HG02610 (cell line): ENCODE data around the gene C1orf159.
A peak's percentile ranks its signal among the peaks of the same experiment; 100 is the strongest.
"Not testable (repeated sequence)": the region's sequence is repeated elsewhere in the genome, so short reads cannot be mapped to it uniquely, and the experiment has no call there.

Experiments
- ATAC-seq: cut with Tn5 transposase; IDR thresholded peaks from one replicate; pipeline ENCODE4 v1.9.1; 2021; ENCODE audit warnings: mild to moderate bottlenecking, moderate library complexity; ENCODE audit not compliant: unreplicated experiment

The C1orf159 gene

DNA sequence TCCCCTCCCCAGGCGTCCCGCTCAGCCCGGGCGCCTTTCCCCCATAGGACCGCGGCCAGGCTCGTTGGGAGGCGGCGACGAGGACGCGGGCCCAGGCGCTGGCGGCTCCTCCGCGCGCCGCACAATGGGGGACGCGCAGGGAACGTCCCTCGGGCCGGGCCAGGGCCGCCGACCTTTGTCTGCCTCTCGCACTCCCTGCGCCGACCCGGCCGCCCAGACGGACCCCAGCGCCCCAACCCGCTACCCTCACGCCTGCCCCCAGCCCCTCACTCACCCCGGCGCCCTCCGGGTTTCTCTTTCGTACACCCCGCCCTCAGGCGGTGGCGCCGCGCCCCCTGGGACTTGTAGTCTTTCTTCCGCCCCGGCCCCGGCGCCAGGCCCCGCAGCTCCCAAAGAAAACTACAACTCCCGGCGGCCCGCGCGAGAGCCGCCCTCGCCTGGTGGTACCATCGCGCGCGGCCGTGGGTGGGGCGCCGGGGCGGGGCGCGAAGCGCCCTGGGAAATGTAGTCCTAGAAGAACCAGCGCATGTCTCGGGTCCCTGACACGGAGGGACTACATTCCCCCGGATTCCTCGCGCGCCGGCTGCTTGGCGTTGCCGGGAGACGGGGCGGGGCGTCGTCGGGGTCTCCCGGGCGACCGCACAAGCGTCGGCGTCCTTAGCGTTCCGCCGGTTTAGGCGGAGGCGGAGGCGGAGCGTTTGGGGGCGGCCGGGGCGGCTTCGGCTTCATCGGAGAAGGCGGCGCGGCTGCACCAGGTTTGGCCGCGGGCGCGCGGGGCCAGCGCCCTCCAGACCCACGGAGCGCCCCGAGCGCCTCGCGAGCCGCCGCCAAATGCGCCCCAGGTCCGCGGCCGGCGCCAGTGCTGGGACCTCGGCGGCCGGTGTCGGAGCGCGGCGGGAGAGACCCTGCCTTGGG, at the start of gene C1orf159:
Gene C1orf159 (minus strand): TSS at position 304 of the 915 bp plus-strand sequence. CDS start 24,546 bp downstream, outside the sequence.
- peak; percentile 86 for ATAC-seq

DNA sequence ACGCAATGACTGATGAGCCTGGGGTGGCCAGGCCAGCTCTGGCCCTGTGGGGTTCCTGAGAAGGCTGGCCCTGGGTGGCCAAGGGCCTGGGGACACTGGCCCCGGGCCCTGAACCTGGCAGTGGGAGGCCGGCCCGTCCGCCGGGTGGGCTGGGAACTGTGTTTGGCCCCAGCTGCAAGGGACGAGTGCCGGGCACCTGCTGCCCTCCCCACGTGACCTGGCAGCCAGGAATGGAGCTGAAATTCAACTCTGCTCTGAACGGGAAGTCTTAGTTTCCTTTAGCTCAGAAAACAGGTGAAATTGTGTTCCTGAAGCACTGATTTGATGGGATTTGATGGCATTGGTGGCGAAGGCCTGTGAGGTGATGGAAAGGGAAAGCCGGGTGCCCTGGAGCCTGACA, 49.6 kb upstream of the C1orf159 start:
- ATAC-seq, result no peak

DNA sequence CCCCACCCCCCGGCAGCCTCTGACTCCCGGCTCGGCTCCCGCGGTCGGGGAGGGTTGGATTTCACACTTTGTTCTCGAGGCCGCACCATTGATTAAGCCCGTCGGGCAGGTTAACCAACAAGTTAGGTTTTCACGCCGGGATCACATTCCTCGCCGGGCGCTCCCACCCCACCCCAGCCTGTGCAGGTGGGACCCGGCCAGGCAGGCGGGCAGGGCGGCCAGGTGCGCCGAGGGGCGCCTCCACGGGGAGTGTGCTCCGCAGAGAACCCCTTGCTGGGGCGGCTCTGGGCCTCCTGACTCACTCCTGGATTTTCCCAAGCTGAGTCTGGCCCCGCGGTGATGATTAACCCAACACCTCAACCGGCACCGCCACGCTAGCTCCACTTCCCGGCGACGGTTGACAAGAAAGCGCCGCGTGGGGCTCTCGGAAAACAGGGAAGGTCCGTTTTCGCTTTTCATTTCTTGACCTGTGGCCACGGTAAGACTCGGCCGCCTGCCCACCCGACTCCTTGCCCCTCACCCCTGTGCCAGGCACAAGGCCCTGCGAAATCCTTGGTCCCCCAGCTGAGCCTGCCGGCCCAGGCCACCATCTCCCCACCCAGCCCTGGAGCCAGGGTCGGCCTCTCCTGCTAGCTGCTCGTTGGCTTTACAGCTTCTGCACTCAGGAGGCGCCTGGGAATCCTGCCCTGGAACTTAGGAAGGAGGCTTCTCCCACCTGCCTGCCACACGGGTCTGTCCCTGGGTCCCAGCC, 49.0 kb upstream of the C1orf159 start:
- no peak for ATAC-seq

DNA sequence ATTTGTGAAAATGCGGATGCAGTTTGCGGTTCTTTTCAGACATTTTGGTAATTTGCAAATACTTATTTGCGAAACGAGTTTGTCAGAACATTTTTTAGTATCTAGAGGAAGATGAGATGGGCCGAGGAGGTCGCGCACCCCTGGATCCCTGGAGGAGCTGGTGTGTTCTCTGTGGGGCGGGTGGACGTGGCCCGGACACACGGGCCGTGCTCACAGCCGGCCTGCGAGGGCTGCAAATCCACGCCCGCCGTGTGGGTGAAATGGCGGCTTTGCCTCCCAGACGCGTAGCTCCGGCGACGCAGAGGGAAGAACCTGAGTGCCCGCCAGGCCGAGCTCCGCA, 48.4 kb upstream of the C1orf159 start:
- no peak for ATAC-seq

DNA sequence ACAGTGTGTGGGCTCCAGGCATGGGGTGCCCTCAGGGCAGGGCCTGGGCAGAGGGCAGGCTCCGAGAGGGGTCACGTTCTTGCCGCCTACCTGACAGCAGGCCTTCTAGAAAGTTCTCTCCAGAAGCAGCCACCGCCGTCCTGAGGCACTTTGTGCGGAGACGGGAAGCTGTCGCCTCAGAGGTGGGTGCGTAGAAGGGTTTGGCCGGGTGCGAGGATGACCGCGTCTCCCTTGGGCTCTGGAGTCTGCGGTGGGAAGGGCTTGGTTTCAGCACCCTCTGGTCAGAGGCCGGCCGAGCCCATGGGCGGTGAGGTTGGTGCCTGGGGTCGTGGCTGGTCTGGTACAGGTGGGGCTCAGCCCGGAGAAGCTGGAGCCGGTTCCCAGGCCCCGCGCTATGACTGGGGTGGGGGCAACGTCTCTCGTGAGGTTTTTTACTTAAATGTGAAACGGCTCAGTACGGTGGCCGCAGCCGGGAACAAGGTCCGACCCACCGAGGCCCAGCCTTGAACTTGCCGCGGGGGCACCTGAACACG, 47.7 kb upstream of the C1orf159 start:
- no peak for ATAC-seq

DNA sequence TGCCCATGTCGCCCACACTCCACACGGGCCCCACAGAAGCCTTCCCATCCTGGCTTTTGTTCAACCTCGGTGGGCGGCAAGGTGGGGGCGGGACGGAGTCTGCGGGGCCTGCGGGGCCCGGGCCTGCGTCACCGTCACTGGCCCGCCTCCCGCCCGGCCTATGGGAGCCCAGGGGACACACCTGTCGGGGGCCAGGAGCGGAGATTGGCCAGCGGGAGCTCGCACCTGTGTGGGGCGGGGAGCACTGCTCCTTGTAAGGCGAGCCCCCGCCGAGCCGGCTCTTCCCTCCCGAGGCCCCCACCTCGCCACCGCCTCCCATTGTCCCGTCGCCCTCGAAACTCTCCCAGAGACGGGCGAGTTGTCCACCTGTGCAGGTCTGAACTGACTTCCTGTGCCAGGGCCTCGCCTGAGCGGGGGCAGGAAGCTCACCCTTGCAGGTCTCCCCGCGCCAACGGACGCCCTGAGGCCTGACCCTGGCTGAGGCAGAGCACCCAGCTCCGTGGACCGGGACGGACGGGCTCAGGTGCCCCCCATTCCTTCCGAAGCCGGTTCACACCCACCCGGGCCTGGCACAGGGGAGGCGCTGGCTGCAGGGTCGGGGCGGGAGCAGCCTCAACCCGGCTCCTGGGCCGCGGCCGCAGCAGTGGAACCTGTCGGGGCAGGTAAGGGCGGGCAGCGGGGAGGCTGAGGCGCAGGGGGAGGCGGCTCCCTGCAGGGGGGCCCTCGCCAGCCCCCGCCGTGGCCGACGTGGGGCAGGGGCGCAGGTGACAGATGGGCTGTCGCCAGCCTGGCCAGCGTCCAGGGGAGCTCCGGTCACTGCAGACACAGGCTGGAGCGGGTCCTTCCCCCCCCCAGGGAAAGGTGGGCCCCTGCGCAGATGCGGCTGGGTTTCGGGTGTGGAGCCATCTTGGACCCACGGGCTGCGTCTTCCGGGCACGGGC, 47.0 kb upstream of the C1orf159 start:
- no peak for ATAC-seq

DNA sequence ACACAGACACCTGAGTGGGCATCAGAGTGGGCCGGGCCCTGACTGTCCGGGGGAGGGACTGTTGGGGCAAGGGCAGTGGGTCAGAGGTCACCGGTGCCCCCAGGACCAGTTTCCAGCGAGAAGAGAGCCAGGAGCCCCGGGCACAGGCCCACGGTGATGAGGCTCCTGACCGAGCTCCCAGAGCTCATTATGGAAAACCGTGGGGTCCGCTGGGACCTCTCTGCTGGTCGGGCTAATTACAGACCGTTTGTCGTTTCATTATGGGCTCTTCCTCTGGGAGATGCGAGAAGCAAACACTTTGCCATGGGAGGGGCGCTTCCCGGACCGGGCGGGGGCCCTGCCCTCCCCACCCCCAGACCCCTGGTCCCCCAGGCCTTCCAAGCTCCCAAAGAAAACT, 45.8 kb upstream of the C1orf159 start:
- no peak for ATAC-seq

DNA sequence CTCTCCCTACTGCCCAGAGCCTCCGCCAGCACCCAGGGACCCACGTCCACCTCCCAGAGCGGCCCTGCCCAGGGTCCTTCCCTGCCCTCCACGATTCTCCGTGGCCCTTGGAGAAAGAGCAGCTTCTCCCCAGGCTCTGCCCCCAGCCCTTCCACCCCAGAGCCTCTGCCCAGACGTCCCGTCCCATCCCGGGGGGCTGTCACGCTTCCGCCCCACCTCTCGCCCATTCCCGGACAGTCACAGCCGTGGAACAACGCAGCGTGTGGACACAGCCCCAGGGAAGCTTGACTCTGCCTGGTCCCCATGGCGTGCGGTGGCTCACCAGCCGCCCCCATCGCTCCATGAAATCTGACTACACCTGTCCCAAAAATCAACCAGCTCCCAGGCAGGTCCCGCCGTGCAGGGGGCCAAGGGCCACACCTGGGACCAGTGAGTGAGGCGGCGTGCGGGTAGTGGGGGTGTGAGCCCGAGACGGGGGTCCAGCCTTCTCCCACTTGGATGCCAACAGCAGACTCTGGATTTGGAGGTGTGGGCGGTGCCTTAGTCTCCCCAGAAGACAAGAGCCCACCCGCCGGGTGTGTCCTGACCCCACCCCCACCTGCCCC, 45.3 kb upstream of the C1orf159 start:
- no peak for ATAC-seq

DNA sequence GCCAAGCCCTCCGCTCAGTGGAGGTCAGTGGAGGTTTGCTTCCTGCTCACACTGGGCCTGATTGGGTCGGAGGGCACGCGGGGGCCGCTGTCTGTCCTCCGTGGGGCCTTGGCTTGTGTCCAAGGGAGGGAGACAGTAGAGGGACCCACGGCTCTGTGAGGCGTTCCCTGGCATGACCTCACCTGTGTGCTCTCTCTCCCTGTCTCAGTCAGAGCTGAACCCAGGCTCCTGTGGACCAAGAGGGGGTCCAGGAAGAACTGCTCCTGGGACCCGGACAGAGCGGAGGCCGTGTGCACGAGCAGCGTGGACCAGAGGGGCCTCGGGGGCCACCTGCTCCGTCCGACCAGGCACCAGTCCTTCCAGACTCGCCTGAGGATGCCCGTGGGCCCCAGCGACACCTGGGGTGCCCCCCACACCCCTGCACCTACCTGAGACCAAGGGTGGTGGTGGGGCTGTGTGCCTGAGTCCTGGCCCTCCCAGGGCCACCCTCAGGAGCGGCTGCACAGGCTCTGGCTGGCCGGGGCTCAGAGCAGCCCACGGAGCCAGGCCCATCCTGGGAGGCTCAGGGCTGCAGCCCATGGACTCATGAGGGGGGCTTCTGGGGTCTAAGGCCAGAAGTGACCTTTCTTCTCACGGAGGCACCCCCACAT, 44.5 kb upstream of the C1orf159 start:
- ATAC-seq, result no peak

DNA sequence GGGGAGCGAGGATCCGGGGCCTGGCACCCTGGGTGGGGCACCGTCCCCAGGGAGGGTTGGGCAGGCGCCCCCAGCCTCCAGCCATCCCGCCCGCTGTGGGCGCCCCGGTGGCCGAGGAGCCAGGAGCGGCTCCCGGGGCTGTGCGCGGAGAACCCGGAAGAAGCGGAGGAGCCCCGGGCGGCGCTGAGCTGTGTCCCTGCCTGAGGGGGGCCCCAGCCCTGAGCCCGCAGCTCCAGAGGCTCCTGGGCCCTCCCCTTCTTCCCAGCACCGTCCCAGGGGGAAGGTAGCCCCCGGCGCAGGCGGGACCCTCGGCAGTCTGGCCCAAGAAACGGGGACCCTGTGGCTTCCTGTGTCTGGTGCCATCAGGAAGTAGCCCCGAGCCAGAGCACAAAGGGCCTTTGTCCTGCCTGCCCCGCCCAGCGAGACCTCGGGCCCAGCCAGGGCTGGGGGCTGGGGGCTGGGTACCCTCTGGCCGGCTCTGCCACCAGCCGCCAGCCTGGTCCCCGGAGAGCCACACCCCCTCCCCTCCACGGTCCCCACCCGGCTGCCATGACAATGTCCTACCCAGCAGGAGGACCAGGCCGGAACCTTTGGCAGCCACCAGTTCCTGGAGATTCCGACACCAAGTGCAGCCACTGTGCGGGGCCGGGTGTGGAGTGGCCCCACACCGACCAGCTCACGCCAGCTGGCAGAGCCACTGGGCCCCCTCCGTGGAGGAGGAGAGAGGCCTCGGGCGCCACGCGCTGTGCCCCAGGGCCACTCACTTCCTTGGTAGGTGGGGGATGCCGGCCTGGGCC, 42.2 kb upstream of the C1orf159 start:
- no peak for ATAC-seq

DNA sequence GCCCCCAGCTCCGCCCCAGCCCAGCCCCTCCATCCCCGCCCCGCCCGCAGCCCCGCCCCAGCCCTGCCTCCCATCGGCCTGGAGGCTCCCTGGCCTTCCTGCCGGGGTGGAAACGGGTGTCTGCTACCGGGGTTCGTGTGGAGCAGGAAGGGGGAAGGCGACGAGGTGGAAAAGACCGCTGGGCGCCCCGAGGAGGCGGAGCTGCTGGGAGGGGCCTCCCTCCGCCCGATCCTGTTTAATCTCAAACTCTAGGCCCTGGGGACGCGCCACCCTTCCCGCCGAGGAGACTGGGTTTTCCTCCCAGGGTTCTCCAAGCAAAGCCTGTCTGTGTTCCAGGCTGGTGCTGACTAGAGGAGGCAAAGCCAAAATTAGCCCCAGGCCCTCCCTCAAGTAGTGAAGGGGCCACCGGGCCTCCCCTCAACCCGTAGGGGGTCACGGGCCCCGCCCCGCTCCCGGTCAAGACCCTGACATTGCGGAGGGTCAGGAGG, 41.6 kb upstream of the C1orf159 start:
- ATAC-seq, result no peak

DNA sequence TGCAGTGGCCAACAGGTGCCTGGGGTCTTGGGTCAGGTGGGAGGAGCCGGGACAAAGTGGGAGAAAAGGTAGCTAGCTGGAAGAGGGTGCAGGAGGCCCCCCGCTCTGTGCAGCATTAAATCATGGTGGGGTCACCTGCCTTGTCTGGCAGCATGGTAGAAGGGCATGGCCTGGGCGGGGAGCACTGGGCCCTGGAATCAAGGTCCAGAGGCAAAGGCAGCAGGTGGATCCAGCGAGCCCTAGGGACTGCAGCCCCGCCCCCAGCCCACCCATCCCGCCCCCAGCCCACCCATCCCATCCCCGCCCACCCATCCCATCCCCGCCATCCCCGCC, 41.1 kb upstream of the C1orf159 start:
- no peak for ATAC-seq

DNA sequence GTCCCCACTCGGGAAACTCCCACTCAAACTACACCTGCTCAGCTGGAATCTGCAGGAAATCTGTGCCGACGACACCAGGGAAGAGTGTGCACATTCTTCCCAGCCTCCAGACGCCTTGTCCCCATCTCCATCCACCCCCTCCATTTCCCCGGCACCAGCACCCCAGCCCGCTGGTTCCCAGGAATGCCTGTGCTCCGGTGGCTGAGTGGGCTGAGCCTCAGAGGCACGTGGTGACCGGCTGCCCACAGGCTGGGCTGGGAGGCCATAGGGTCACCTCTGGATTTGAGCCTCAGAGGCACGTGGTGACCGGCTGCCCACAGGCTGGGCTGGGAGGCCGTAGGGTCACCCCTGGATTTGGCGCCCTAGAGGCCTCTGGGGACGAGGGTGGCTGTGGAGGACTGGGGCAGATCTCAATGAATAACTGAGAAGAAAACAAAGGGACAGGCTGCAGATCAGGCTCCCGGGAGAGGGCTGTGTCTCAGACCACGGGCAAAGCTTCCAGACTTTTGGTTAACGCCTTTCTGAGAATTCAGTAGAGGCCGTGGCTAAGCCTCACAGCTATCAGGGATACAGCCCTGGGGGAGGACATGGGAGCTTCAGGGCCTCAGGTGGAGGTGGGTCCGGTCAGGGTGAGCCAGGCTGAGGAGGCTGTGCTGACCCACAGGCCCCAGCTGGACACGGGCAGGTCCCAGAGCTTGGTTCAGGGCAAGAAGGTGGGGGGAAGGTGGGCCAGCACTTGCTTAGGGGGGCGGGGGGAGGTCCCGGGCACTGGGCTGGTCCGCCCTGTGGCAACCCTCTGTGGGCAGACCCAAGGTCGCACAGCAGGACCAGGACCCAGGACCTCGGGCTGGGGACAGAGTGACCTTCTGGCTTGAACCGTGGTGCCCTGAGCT, 40.5 kb upstream of the C1orf159 start:
- no peak for ATAC-seq

DNA sequence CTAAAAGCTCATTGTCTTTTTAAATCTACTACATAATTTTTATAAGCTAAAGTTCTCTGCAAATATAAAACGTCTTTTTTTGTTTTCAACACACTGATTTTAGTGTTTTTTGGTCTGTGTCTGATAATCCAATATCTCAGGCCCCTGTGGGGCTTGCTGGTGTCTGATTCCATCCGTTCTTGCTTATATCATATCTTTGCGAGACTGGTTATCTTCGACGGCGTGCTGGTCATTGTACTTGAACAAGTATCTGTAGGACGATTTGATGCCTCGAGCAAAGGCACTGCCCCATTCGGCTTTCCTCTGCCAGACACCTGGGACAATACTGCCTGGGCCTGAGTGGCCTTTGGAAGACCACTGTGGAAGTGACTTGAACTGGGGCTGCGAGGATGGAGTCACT, 39.4 kb upstream of the C1orf159 start:
- ATAC-seq, result no peak

DNA sequence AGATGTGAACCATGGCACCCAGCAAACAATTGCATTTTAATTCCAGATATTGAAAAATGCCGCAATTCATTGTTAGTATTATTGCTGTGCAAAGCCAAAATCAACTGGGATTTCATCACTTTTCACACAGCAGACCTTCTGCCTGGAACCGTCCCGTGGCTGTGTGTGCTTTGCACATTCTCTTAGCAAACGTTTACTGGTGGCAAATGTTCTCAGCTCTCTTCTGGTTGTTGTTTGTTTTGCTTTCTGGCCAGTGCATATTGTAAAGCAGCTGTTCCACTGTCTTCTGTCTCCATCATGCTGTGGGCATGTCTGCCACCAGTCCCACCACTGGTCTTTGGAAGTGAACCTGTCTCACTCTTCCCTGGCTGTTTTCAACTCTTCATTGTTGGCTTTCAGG, 38.0 kb upstream of the C1orf159 start:
- no peak for ATAC-seq

DNA sequence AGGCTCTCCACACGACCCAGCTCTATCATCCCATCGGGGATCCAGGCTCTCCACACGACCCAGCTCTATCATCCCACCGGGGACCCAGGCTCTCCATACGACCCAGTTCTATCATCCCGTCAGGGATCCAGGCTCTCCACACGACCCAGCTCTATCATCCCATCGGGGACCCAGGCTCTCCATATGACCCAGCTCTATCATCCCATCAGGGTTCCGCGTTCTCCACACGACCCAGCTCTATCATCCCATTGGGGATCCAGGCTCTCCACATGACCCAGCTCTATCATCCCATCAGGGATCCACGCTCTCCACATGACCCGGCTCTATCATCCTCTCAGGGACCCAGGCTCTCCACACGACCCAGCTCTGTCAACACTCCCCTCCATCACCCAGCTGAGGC, 37.3 kb upstream of the C1orf159 start:
- ATAC-seq, result not testable (repeated sequence)

DNA sequence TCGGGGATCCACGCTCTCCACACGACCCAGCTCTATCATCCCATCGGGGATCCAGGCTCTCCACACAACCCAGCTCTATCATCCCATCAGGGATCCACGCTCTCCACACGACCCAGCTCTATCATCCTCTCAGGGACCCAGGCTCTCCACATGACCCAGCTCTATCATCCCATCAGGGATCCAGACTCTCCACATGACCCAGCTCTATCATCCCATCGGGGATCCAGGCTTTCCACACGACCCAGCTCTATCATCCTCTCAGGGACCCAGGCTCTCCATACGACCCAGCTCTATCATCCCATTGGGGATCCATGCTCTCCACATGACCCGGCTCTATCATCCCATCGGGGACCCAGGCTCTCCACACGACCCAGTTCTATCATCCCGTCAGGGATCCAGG, 36.5 kb upstream of the C1orf159 start:
- not testable (repeated sequence) for ATAC-seq

DNA sequence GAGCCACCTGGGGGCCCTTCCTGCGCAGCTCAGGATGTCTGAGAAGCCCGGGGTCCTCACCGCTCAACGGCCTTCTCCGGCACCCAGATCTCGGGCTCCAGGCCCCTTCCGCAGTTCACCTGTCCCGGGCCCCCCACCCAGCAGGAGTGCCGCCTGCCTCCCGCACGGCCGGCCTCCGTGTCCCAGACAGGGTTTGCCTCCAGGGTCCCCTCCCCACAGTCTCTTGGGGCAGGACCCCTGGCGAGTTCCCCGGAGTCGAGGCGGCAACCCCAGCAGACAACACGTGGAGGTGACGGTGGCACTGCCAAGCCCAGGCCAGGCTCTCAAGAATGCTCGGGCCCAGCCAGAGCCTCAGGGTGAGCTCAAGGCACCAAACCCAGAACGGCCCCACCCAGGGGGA, 35.4 kb upstream of the C1orf159 start:
- no peak for ATAC-seq
